IPS DF 4.7 (cell line): ENCODE data around the gene BICRA.

Experiments used
- DNase-seq: peaks from one replicate; pipeline ENCODE4 v3.0.0-alpha.2; 2013; ENCODE audit warnings: low spot score; ENCODE audit errors: extremely low read depth

BICRA gene

DNA sequence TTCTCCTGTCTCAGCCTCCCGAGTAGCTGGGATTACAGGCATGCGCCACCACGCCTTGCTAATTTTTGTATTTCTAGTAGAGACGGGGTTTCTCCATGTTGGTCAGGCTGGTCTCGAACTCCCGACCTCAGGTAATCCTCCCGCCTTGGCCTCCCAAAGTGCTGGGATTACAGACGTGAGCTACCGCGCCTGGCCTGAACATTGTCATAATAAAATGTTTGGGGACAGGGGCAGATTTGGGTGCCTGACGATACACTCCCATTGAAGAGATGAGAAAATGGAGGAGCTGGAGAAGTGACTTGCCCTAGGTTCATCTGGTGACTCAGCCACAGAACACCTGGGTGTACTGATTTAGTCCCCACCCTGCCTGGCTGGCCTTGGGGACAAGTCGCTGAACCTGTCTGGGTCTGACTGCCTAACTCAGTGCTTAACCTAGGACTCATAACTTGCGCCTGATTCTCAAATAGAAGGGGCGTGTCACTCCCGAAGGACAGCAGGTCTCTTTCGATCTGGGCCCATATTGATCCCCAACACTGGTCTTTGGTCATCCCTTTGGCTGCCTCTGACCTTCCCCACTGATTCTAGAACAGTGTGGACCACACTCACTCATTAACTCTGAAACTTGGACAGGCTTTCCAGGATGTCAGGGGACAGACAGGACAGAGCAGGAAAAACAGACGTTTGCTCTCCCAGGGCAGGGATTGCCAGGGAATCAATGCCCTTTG is 7.6 kb upstream of the BICRA start:
- no peak for DNase-seq

DNA sequence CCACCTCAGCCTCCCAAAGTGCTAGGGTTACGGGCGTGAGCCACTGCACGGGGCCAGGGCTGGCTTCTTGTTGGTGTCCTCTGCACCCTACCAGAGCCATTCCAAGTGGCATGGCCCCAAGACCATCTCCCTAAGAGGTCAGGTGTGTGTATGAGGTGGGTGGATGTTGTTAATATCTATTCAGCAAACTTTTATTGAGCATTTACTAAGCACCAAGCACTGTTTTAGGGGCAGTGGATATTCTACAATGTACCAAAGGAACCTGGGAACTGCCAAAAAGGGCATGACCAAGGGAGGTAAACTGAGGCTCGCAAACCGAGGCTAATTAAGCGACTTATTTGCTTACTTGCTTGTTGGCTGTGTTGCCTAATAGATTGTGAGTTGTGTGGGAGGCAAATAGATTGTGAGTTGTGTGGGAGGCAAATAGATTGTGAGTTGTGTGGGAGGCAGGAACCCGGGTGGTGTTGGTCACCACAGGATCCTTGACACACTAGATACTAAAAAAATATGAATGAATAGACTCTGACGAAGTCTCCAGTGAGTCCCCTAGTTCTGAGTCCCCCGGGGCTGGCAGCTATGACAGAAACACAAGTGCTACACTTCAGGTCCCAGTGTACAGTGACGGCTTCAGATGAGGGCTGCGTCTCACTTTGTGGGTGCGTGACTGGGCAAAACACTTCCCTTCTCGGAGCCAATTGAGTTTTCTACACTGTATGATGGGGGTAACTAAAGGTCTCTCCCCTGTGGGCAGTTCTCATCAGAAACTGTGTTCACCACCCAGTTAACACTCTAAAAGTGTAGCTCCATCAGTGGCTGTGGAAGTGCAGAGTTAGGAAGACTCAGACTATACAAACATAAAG is 5.0 kb upstream of the BICRA start:
- DNase-seq: no peak

DNA sequence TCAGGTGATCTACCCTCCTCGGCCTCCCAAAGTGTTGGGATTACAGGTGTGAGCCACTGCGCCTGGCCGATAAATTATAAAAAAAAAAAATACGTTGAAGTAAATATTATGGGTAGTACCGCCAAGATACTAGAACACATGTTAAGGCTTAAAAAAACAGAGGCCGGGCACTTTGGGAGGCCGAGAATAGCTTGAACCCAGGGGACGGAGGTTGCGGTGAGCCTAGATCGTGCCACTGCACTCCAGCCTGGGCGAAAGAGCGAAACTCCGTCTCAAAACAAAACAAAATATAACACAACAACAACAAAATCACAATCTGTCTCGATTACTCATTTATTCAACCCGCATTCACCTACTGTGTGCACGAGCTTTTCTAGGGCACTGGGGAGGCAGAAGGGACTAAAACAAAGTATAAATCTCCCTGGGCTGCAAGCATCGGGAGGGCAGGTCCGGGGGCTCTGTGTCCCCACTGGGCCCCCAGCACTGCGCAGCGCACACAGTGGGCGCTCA is 1.3 kb upstream of the BICRA start:
- DNase-seq: no peak

DNA sequence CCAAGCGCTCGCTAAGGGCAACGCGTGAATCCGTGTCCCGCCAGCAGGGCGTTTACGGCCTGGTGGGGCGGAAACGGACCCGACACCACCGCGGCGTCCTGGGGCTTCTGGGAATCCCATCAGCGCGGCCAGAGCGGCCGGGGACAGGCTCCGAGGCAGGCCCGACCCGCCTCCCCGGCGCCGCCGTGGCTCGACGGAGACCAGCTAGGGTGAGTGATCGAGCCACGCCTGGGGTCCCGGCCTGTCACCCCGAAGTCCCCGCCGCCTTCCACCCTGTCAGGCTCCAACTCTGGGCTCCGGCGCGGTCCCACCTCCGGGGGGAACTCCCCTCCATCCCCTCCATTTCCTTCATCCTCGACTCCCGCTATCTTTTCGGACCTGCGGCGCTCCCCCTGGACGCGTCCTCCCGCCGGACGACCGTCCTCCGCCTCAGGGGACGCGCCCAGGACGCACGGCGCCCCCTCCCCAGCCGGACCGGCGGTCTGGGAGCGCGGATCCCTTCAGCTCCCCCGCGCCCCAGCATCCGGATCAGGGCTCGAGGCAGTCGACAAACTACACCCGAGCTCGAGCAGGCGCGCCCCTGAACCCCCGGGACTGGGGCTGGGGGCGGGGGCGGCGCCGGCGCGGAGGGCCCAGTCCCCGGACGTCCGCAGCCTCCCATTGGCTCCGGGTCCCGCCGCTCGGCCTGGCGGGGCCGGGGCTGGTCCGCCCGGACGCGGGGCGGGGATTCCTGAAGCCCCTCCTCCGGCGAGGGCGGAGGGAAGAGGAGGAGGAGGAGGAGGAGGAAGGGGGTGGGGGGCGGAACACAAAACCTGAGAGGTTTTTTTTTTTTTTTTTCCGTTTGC is 638 bp upstream of the BICRA start:
- DNase-seq: no peak

DNA sequence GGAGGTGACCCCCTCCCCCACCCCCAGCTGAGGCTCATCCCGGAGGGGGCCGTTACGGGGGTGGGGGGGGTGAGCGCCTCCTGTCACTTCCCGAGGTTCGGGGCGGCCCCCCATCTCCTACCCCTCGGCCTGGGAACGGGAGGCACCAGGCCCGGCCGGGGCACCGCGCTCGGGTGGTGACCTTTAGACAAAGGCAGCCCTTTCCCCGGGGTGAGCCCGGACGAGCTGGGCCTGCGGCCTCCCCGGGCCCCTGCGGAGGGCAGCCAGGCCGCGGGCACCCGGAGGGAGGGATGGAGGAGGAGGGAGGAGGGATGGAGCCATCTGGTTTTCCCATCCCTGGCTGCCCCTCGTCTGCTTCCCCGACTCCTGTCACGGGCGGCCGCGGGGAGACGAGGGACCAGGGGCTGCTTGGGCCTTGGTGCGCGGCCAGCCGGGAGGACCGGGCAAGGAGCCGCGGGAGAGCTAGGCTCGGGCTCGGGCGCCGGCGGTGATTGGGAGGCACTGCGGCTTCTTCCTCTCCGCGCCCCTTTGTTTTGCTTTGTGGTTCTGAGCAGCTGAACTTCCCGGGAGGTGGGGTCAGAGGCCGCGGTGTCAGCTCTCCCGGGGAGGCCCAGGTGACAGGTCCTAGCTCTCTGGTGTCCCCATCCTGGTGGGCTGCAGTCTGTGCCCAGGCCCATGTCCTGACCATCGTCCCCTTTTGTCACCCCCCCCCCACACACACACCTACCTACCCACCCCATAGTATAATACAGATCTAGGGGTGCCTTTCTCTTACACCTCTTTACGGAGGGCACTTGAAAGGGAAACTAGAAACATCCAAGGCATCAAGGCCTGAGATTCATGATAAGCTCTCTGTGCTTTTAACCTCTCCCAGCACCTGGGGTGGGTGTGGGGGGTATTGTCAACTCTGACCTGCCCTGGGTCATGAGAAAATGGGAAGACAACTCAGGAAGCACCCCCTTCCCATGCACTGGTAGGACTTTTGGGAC is 1.3 kb downstream of the BICRA start:
- DNase-seq: no peak

DNA sequence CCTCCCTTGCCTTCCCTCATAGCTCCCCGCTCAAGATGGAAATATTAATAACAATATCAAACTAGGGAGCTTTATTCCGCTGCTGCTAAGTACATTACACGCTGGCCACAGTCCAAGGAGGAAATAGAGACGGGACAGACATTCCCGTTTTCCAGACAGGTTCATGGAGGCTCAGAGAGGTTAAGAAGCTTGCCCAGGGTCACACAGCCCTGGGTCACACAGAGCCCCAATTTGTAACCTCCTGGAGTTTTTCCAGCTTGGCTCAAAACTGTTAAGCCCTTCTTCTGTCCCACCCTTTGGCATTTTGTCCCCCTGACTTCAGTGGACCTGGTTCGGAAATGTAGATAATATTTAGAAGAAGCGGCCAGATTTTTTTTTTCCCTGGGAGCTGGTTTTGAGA is 2.0 kb downstream of the BICRA start:
- DNase-seq: no peak

DNA sequence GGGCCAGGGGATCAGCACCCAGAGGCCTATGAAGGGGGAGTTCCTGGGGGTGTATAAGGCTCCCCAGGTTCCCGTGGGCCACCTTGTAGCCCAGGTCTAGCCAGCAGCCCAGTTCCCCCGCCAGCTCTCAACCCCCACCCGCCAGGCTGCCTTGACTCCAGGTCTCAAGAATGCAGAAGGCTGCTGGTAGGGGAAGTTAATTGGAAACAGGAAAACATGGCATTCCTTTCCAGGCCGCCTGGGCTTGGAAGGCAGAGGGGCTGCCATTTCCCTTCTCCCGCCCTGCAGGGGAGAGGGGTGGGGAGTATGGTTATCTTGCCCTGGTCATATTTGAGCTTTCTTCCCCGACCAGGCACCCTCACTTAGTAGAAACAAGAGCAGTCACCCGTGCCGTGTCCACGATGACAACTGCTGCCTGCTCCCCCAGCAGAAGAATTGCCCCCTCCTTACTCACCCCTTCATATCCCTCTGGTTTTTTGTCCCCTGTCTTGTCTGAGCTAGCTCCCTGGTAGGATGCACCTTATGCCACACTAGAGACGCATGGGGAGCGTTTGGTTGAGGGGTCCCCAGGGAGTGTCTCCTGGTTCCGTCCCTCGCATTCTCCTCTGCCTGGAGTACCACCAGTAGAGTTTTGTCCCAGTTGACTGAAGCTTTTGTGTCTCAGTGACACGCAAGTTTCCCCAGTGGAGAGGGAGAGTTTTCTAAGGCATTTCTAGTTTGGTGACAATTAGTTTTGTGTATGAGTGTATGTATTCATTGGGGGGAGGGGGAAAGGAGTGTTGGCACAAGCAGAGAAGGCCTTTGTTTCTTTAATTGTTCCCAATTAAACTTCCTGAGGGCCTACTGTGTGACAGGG is 4.5 kb downstream of the BICRA start:
- no peak for DNase-seq

DNA sequence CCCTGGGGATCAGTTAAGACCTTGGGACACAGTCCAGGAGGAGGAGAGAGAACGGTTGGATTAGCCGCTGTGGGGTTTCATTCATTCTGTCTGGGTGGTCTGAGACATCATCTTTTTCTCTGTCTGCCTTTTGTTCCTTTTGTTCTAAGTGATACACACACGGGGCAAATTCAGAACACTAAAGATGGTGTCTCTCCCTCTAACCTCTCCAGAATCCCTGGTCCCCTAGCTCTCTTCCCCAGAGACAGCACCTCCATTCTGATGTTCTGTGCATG is 5.0 kb downstream of the BICRA start:
- no peak for DNase-seq

DNA sequence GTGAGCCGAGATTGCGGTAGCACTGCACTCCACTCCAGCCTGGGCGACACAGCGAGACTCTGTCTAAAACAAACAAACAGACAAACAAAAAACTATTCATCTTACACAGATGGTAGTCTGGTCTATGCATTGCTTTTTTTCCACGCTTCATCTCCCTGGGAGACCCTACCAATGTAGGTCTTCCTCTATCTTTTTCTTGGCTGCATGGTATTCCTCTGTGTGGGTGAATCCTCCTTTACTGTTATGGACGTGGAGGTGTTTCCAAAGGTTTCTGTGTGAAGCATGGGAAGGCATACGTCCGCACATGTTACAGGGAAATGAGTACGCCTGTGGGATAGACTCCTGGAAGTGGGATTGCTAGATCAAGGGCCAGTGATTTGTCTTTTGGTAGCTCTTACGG is 5.6 kb downstream of the BICRA start:
- no peak for DNase-seq

DNA sequence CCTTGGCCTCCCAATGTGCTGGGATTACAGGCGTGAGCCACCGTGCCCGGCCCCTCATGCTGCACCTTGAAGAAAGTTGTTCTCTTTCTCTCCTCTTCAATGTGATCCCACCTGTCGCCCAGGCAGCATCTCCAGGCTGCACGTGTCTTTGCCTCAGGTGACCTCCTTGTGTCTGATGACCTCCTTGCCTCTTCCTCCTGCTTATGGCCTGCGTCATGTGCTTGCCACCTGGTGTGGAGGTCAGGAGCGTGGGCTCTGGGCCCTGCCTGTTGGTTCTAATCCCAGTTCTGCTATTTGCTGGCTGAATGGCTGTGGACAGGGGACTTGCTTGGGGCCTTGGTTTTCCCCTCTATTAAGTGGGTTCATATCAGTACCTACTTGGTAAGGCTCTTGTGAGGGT is 6.3 kb downstream of the BICRA start:
- no peak for DNase-seq

DNA sequence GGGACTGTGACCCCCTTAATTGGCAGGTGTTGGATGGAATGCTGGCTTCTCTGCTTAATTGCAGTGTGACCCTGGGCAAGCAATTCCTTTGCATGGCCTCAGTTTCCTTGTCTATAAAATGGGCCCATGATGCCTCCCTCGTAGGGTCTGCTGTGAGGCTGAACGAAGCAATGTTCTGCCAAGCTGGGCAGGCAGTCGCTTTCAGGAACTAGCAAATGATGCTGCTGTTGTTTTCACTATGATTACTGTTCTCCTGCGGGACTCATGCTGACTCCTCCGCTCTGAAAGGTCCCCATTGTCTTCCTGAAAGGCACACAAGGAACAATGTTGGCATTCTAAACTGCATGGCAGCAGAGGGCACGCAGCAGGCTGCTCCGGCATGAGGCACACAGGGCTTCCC is 6.8 kb downstream of the BICRA start:
- DNase-seq: no peak

DNA sequence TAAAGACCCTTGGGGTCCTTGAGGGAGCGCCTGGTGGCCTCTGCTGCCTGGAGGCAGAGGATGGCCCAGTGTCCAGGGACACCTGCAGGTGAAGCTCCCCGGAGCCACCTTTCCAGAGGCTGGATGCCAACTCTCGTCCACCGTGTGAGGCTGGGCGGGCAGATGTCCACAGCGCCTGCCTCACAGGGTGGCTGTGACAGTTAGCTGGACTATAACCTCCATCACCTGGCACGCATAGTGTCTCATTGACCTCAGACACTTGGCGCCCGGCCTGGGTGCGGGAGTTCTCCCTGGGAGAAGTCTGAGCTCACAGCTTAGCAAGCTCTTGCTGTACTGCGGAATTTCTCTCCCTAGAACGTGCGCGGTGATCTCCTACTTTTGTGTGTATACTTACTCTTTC is 9.8 kb downstream of the BICRA start:
- DNase-seq: no peak

DNA sequence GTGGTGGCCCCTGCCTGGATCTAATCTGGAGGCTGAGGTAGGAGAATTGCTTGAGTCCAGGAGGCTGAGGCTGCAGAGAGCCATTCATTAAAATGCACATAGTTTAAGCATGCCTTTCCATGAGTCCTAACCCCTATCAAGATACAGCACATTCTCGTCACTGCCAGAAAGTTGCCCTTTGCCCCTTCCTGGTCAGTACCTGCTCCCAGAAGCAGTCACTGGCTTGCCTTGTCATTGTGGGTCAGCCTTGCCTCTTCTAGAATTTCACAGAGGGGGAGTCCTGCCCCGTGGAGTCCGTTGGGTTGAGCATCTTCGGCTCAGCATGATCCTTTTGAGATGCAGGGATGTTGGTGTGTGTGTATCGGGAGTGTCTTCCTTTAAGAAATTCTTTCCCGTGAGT is 10.8 kb downstream of the BICRA start:
- peak; percentile 87 for DNase-seq

DNA sequence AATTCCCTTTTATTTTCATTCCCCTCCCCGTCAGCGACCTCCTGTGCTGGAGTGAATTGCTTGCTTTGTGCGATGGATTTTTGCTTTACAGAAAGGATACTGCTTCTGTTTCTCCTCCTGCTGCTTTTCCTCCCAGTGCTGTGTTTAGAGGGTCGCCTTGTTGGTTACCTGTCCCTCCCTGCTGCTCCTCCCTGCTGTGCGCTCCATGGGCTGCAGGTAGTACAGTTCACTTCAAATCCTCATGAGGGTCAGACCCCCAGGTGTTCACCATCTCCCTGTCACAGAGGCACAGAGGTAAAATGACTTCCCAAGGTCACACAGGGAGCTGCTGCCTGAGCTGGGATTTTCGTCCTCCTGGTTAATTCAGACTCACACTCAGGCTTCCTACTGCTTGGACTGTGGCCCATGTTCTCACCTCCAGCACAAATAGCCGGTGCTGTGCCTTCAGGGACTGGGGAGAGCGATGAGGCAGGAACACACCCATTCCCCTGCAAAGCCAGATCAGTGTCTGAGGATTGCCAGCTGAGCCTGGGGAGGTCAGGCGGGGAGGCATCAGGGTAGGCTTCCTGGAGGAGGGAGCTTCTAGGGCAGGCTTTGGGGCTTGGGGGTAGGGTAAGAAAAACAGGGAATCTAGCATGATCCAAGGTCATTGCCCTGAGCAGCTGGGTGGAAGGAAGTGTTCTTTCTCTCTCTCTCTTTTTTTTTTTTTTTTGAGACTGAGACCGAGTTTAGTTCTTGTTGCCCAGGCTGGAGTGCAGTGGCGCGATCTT is 14.4 kb downstream of the BICRA start:
- DNase-seq: no peak

DNA sequence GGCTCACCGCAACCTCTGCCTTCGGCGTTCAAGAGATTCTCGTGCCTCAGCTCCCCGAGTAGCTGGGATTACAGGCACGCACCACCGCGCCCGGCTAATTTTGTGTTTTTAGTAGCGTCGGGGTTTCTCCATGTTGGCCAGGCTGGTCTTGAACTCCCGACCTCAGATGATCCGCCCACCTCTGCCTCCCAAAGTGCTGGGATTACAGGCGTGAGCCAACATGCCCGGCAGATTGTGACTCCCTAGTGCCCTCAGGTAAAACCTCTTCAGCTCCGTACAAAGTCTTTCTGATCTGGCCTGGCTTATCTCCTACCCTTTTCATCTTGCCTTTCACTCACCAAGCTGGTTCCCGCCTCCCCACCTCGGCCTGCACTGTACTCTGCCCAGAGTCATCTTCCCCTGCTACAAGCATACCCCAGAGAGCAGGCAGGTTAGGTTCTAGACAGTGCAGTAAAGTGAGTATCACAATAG is 15.0 kb downstream of the BICRA start:
- DNase-seq: no peak

DNA sequence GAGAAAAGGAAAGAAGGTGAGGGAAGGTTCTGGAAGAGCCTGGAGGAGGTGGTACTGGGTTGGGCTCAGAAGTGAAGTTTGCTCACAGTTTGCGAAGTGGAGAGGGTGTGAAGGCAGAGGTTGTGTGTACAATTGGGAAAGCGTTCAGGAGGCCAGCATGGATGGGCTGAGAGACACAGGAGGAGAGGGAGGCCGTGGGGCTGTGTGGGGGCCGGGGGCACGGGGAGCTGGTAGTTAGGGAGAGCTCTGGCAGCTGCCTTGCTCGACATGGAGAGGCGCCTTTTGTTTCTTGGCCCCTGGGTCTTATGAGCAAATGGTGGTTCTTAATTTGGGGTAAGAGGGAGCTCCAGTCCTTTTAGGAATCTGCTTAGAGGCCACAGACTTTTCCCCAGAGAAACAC is 16.7 kb downstream of the BICRA start:
- no peak for DNase-seq

DNA sequence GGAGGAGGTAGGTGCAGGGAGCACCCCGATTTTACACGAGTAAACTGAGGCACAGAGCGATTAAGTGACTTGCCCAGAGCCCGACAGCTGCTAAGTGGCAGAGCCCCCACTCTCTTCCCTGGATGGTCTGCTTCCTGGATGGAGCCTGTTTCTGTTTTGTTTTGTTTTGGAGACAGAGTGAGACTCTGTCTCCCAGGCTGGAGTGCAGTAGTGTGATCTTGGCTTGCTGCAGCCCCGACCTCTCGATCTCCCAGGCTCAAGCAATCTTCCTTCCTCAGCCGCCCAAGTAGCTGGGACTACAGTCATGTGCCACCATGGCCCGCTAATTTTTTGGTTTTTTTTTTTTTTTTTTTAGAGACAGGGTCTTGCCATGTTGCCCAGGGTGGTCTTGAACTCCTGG is 17.3 kb downstream of the BICRA start:
- no peak for DNase-seq

DNA sequence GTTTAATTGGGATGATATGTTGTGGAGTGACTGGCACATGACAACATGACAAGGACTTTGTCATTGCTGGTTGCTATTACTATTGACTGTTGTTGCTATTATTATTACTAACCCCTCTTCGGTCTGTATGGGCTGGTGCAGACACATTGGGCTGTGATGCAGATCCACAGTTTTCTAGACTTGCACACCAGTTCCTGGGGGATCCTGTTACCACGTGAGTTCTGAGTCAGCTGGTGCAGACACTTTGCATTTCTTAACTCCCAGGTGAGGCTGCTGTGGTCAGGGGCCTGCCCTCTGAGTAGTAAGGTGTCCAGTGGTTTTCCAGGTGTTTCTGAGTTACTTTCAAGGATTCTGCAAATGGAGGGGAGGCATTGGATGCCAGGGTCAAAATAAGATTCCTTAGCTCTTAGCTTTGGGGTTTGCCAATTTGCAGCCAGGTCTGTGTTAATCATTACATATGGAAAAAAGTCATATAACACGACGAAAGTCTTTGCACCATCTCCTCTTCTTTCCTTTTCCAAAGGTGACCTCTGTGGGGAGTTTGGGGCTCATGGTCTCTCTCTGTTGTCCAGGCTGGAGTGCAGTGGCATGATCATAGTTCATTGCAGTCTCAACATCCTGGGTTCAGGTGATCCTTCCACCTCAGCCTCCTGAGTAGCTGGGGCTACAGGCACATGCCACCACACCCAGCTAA is 19.3 kb downstream of the BICRA start:
- DNase-seq: no peak
